ENCODE data around the gene ACSS1. TPM values are rescaled to one million over a fixed set of nuclear protein-coding genes. Genes with fewer than 3 reads are reported as not detected.
A peak's percentile ranks its signal among the peaks of the same experiment; 100 is the strongest.

The ACSS1 gene
- total RNA-seq, 1 donor = 1.4 TPM

DNA sequence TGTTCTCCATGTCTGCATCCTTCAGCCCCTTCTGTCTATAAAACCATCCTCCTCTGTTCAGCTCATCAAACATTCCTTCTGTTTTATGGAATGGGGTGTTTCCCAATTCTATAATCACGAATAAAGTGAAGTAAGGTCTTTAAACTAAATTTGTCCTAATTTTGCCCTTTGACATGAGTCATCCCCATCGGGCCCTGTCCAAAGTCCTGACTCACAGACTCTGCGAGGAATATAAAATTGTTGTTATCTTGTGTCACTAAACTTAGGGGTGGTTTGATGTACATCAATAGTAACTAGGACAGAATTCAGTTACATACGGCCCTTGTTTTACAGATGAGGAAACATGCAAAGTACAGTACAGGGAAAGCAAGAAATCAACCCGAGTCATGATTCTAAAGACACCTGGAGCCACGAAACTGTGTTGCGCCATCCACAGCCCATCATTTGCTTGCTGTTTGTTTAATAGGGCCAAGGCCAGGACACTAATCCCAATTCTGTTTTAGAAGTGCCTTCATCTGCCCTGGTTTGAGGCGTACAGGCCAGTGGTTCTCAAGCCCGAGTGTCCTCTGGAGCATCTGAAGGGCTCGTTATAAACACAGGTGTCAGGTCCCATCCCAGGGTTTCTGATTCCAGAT, 2.8 kb downstream of the ACSS1 start:
- peaks cover 20% of the 10 kb centered on the region for H3K27me3 ChIP-seq (ENCODE audit: insufficient read depth, low read length)
- H3K4me2 ChIP-seq (ENCODE audit: insufficient read depth, low read length) = no peak overlapping the region
- DNase-seq (ENCODE audit: insufficient read length, low spot score, missing footprints) = peak; percentile 95
- H3K4me3 ChIP-seq (ENCODE audit: insufficient read depth, low read length) = no peak overlapping the region
- no peak overlapping the region for H3K27ac ChIP-seq (ENCODE audit: low read depth, low read length)
- H3K9me3 ChIP-seq (ENCODE audit: low read depth, low read length) = no peaks in the 10 kb centered on the region
- peaks cover 40% of the 10 kb centered on the region for H3K4me1 ChIP-seq (ENCODE audit: insufficient read depth, low read length)
- no peaks in the 10 kb centered on the region for H3K36me3 ChIP-seq (ENCODE audit: insufficient read depth, low read length)
- no peaks in the 10 kb centered on the region for H3K79me2 ChIP-seq (ENCODE audit: insufficient read depth, low read length)
- TF ChIP-seq CTCF (IDR thresholded peaks at IDR 0.05; ENCODE audit: extremely low read depth, low read depth, low read length) = no peak
- H2AFZ ChIP-seq (ENCODE audit: low read length) = no peak overlapping the region
- peaks cover 6% of the 10 kb centered on the region for H4K20me1 ChIP-seq (ENCODE audit: insufficient read depth, low read length)

DNA sequence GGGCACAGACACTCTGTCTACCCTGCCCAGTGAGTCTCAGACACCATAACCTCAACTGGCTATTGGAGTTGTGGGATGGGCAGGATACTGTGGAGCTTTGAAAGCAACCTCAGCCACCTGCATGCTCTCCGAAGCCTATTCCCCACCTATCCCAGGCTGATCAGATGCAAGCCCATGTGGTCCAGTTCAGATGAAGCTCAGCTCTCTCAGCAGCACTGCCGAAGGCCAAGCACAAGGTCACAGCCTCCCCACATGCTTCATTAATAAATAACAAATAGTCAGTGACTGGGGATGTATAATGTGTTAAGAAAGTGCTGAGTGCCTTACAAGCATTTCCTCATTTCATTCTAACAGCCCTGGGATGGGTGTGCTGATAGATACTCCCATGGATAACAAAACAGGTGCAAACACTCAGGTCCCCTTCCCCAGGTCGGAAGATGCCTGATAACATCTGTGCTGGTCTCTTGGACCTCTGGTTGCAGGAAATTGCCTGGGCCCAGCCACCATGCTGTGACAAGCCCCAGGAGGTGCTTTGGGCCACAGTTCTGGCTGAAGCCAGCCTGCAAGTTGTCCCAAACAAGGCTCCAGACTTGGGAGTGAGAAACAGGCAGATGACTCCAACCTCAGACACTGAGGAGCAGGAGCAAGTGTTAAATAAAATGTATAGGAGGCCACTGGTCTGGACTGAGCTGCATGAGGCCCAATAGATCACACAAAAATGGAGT, 3.7 kb downstream of the ACSS1 start:
- Histone ChIP-seq H2AFZ (ENCODE audit: low read length) (no peak overlapping the region), H3K4me2 (ENCODE audit: insufficient read depth, low read length) (no peak overlapping the region), H3K27ac (ENCODE audit: low read depth, low read length) (no peak overlapping the region), H3K4me1 (ENCODE audit: insufficient read depth, low read length) (peaks cover 40% of the 10 kb centered on the region), H3K9me3 (ENCODE audit: low read depth, low read length) (no peaks in the 10 kb centered on the region), H3K27me3 (ENCODE audit: insufficient read depth, low read length) (peaks cover 13% of the 10 kb centered on the region), H3K4me3 (ENCODE audit: insufficient read depth, low read length) (no peak overlapping the region), H3K79me2 (ENCODE audit: insufficient read depth, low read length) (no peaks in the 10 kb centered on the region), H4K20me1 (ENCODE audit: insufficient read depth, low read length) (peaks cover 6% of the 10 kb centered on the region), H3K36me3 (ENCODE audit: insufficient read depth, low read length) (no peaks in the 10 kb centered on the region)
- DNase-seq (ENCODE audit: insufficient read length, low spot score, missing footprints) = peak; percentile 55
- no peak for TF ChIP-seq CTCF (IDR thresholded peaks at IDR 0.05; ENCODE audit: extremely low read depth, low read depth, low read length)

GRCh38 chr20:25053255-25054031, 4.5 kb downstream of the ACSS1 start:
- peak overlapping the region; percentile 20 for H3K4me2 ChIP-seq (ENCODE audit: insufficient read depth, low read length)

More at GRCh38 chr20:25053255-25054031, 4.5 kb downstream of the ACSS1 start:
- no peaks in the 10 kb centered on the region for H3K36me3 ChIP-seq (ENCODE audit: insufficient read depth, low read length)
- H3K27ac ChIP-seq (ENCODE audit: low read depth, low read length) = no peak overlapping the region
- no peak for TF ChIP-seq CTCF (IDR thresholded peaks at IDR 0.05; ENCODE audit: extremely low read depth, low read depth, low read length)
- H3K27me3 ChIP-seq (ENCODE audit: insufficient read depth, low read length) = peaks cover 7% of the 10 kb centered on the region
- no peak overlapping the region for H2AFZ ChIP-seq (ENCODE audit: low read length)
- H3K4me1 ChIP-seq (ENCODE audit: insufficient read depth, low read length) = peaks cover 38% of the 10 kb centered on the region
- H3K9me3 ChIP-seq (ENCODE audit: low read depth, low read length) = no peaks in the 10 kb centered on the region
- no peak overlapping the region for H3K4me3 ChIP-seq (ENCODE audit: insufficient read depth, low read length)
- H3K79me2 ChIP-seq (ENCODE audit: insufficient read depth, low read length) = no peaks in the 10 kb centered on the region
- DNase-seq (ENCODE audit: insufficient read length, low spot score, missing footprints) = peak; percentile 90
- peaks cover 6% of the 10 kb centered on the region for H4K20me1 ChIP-seq (ENCODE audit: insufficient read depth, low read length)
